Tibial artery (tissue), 4 donors: ENCODE measurements around the gene SSX1.
"Not testable (repeated sequence)": the region's sequence is repeated elsewhere in the genome, so short reads cannot be mapped to it uniquely, and the experiment has no call there.

Experiments
- DNase-seq, 2 donors: peaks; one replicate each; pipeline ENCODE4 v3.0.0-alpha.2; 2019
- H3K27ac ChIP-seq, 2 donors: fragments of 200-600 bp; sonication (generic) in 1 of 2; 1 replicate in 1 of 2; 2 replicates in 1 of 2; pipeline ENCODE4 v1.5.1; 2018 to 2019; ENCODE audit warnings: mild to moderate bottlenecking in 1 of 2
- H3K27me3 ChIP-seq, 2 donors: fragments of 200-600 bp; sonication (generic) in 1 of 2; one replicate each; pipeline versions ENCODE4 v1.5.1 to v1.6.0; 2016 to 2019
- H3K36me3 ChIP-seq, 3 donors: fragments of 200-600 bp; sonication (generic) in 2 of 3; one replicate each; pipeline ENCODE4 v1.5.1; 2016 to 2019; ENCODE audit warnings: mild to moderate bottlenecking in 2 of 3
- H3K4me1 ChIP-seq, 4 donors: fragments of 200-600 bp; sonication (generic) in 2 of 4; 1 replicate in 3 of 4; 2 replicates in 1 of 4; pipeline ENCODE4 v1.5.1; 2016 to 2019
- H3K4me3 ChIP-seq, 2 donors: fragments of 200-600 bp; sonication (generic) in 1 of 2; 1 replicate in 1 of 2; 2 replicates in 1 of 2; pipeline ENCODE4 v1.5.1; 2018 to 2019; ENCODE audit warnings: mild to moderate bottlenecking in 2 of 2
- H3K9me3 ChIP-seq, 3 donors: fragments of 200-600 bp; sonication (generic) in 1 of 3; one replicate each; pipeline ENCODE4 v1.5.1; 2016 to 2019
- CTCF ChIP-seq, 2 experiments: fragments of 200-600 bp in 1 of 2; fragments of 450-650 bp in 1 of 2; IDR thresholded peaks; one replicate each; pipeline ENCODE4 v1.5.1; 2017 to 2019; ENCODE audit warnings: antibody characterized with exemption in 2 of 2, mild to moderate bottlenecking in 1 of 2, moderate library complexity in 1 of 2
- intact Hi-C: fragments of 100-400 bp; cut with DNase I; formaldehyde crosslinking; loops from one replicate; pipeline ENCODE4 v1.15.0; 2023; ENCODE audit warnings: low total_unique reads

Gene SSX1

GRCh38 chrX:48255062-48255796, at the start of gene SSX1:
TSS of gene SSX1 (plus strand) at chrX:48255392. CDS start at chrX:48257242, 1,850 bp downstream.
- H3K4me3 ChIP-seq, intact Hi-C loops, H3K9me3 ChIP-seq, DNase-seq, H3K36me3 ChIP-seq, H3K27me3 ChIP-seq, H3K4me1 ChIP-seq, H3K27ac ChIP-seq: not testable (repeated sequence)

- H3K4me3 ChIP-seq, H3K4me1 ChIP-seq, H3K36me3 ChIP-seq, H3K27me3 ChIP-seq, intact Hi-C loops, H3K27ac ChIP-seq, DNase-seq, H3K9me3 ChIP-seq: not testable (repeated sequence)
Observed at GRCh38 chrX:48214341-48214740, 40.9 kb upstream of the SSX1 start.

GRCh38 chrX:48224196-48224595, 31.0 kb upstream of the SSX1 start:
- H3K4me3 ChIP-seq, H3K4me1 ChIP-seq, DNase-seq, H3K9me3 ChIP-seq, H3K27ac ChIP-seq, intact Hi-C loops, H3K36me3 ChIP-seq, H3K27me3 ChIP-seq: not testable (repeated sequence)

GRCh38 chrX:48252945-48253344, 2.2 kb upstream of the SSX1 start:
- H3K4me1 ChIP-seq, DNase-seq, H3K9me3 ChIP-seq, H3K36me3 ChIP-seq, intact Hi-C loops, H3K27ac ChIP-seq, H3K27me3 ChIP-seq, H3K4me3 ChIP-seq: not testable (repeated sequence)

- intact Hi-C loops, DNase-seq, H3K9me3 ChIP-seq, H3K36me3 ChIP-seq, H3K27ac ChIP-seq, H3K4me1 ChIP-seq, H3K27me3 ChIP-seq, H3K4me3 ChIP-seq: not testable (repeated sequence)
Observed at GRCh38 chrX:48274365-48274764, 19.2 kb downstream of the SSX1 start.

- Histone ChIP-seq H3K27ac (no peak overlapping the region), H3K4me3 (no peak overlapping the region), H3K9me3 (peaks cover 0 to 3% (median 0%) of the 10 kb centered on the region in 3 donors), H3K4me1 (no peaks in the 10 kb centered on the region), H3K36me3 (no peaks in the 10 kb centered on the region), H3K27me3 (no peaks in the 10 kb centered on the region)
- intact Hi-C loops: no loop called here
- TF ChIP-seq CTCF (IDR thresholded peaks at IDR 0.05): no peak
- no peak for DNase-seq
Observed at GRCh38 chrX:48278958-48279357, 23.8 kb downstream of the SSX1 start.

GRCh38 chrX:48280729-48281128, 25.5 kb downstream of the SSX1 start:
- H3K36me3 ChIP-seq, H3K27me3 ChIP-seq, H3K4me3 ChIP-seq, H3K27ac ChIP-seq, DNase-seq, H3K4me1 ChIP-seq, H3K9me3 ChIP-seq, intact Hi-C loops: not testable (repeated sequence)

- intact Hi-C loops: no loop called here
- Histone ChIP-seq H3K27ac (no peak overlapping the region), H3K4me3 (no peak overlapping the region), H3K9me3 (no peaks in the 10 kb centered on the region), H3K27me3 (no peaks in the 10 kb centered on the region), H3K4me1 (no peaks in the 10 kb centered on the region), H3K36me3 (no peaks in the 10 kb centered on the region)
- TF ChIP-seq CTCF (IDR thresholded peaks at IDR 0.05): no peak
- DNase-seq: no peak
Observed at GRCh38 chrX:48306175-48306574, 51.0 kb downstream of the SSX1 start.

GRCh38 chrX:48313996-48314395, 58.8 kb downstream of the SSX1 start:
- H3K36me3 ChIP-seq, H3K4me1 ChIP-seq, DNase-seq, intact Hi-C loops, H3K9me3 ChIP-seq, H3K27ac ChIP-seq, H3K4me3 ChIP-seq, H3K27me3 ChIP-seq: not testable (repeated sequence)
